IMR-90 (cell line): ENCODE measurements around the gene APEX1. TPM values are rescaled to one million over a fixed set of nuclear protein-coding genes. Genes with fewer than 3 reads are reported as not detected.

ENCODE experiments used
- ATAC-seq: fragments of 200-7000 bp; cut with Tn5 transposase; 2 replicates; pipeline ENCODE4 v1.9.1; 2020; ENCODE audit warnings: low read depth, mild to moderate bottlenecking, moderate library complexity
- BruUV-seq: library from RNA; stranded (reverse); fragments of 400-500 nt; replicated peaks from 2 replicates; lab custom pipeline; 2021; lab: Mats Ljungman, UMichigan
- CTCF ChIA-PET: fragments of 300-600 bp; formaldehyde crosslinking; extraction: SDS; loops from one replicate; lab custom pipeline; 2021; ENCODE audit warnings: antibody characterized with exemption; lab: Yijun Ruan, JAX
- POLR2A ChIA-PET: fragments of 300-600 bp; sonication (Branson Sonifier 250); formaldehyde crosslinking; loops from one replicate; lab custom pipeline; 2022; ENCODE audit warnings: antibody characterized with exemption; ENCODE audit not compliant: unreplicated experiment; lab: Charles Lee
- DNase-seq: peaks from one replicate; pipeline ENCODE4 v3.0.0; 2013
- H2AFZ ChIP-seq: replicated peaks from 2 replicates; pipeline ENCODE3; 2013; ENCODE audit warnings: low read length, mild to moderate bottlenecking; ENCODE audit not compliant: poor library complexity
- H2AK5ac ChIP-seq: 2 replicates; pipeline ENCODE4 v1.6.1; 2013; ENCODE audit warnings: low read depth, low read length, inconsistent platforms
- H2AK9ac ChIP-seq: replicated peaks from 2 replicates; pipeline ENCODE3; 2013; ENCODE audit warnings: mild to moderate bottlenecking, low read depth, low read length, moderate library complexity; ENCODE audit not compliant: poor library complexity
- H2BK120ac ChIP-seq: 2 replicates; pipeline ENCODE4 v1.6.1; 2013; ENCODE audit warnings: low read depth, low read length, inconsistent platforms
- H2BK15ac ChIP-seq: 3 replicates; pipeline ENCODE4 v1.6.1; 2013; ENCODE audit warnings: low read depth, low read length, inconsistent platforms
- H2BK20ac ChIP-seq: 2 replicates; pipeline ENCODE4 v1.6.1; 2013; ENCODE audit warnings: low read depth, mild to moderate bottlenecking, inconsistent platforms, low read length, moderate library complexity
- H2BK5ac ChIP-seq: 2 replicates; pipeline ENCODE4 v1.6.1; 2013; ENCODE audit warnings: mild to moderate bottlenecking, low read depth, low read length, inconsistent platforms; ENCODE audit not compliant: poor library complexity, severe bottlenecking
- H3K14ac ChIP-seq: replicated peaks from 2 replicates; pipeline ENCODE4 v1.6.1; 2013; ENCODE audit warnings: low read depth, low read length, inconsistent platforms
- H3K18ac ChIP-seq: 2 replicates; pipeline ENCODE4 v1.6.1; 2013; ENCODE audit warnings: low read depth, low read length, control low read depth
- H3K23ac ChIP-seq: 2 replicates; pipeline ENCODE4 v1.6.1; 2013; ENCODE audit warnings: low read depth, low read length, inconsistent platforms
- H3K27ac ChIP-seq: 2 replicates; pipeline ENCODE4 v1.5.1; 2013; ENCODE audit warnings: mild to moderate bottlenecking, control low read depth, low read length; ENCODE audit not compliant: insufficient read depth
- H3K27me3 ChIP-seq: 2 replicates; pipeline ENCODE4 v1.6.1; 2013; ENCODE audit warnings: low read length; ENCODE audit not compliant: control insufficient read depth, insufficient read depth
- H3K36me3 ChIP-seq: 2 replicates; pipeline ENCODE4 v1.6.1; 2013; ENCODE audit warnings: low read length, mixed read lengths; ENCODE audit not compliant: control insufficient read depth, insufficient read depth
- H3K4ac ChIP-seq: 2 replicates; pipeline ENCODE4 v1.6.1; 2013; ENCODE audit warnings: low read depth, low read length, inconsistent platforms
- H3K4me1 ChIP-seq: 2 replicates; pipeline ENCODE4 v1.6.1; 2013; ENCODE audit warnings: low read length, mixed read lengths; ENCODE audit not compliant: control insufficient read depth, insufficient read depth
- H3K4me2 ChIP-seq: 2 replicates; pipeline ENCODE4 v1.6.1; 2013; ENCODE audit warnings: low read depth, mild to moderate bottlenecking, control low read depth, low read length, moderate library complexity
- H3K4me3 ChIP-seq: 2 replicates; pipeline ENCODE4 v1.5.1; 2013; ENCODE audit warnings: low read depth, mild to moderate bottlenecking, control low read depth, low read length, moderate library complexity; ENCODE audit not compliant: insufficient read depth
- H3K56ac ChIP-seq: 2 replicates; pipeline ENCODE4 v1.6.1; 2013; ENCODE audit warnings: low read length, inconsistent platforms; ENCODE audit not compliant: insufficient read depth; ENCODE audit errors: extremely low read depth
- H3K79me1 ChIP-seq, 2 experiments: 2 replicates each; pipeline ENCODE4 v1.6.1; 2013; ENCODE audit warnings: low read length in 2 of 2, inconsistent platforms in 1 of 2, low read depth in 1 of 2
- H3K9ac ChIP-seq: 2 replicates; pipeline ENCODE4 v1.6.1; 2013; ENCODE audit warnings: low read depth, low read length, control low read depth
- H3K9me1 ChIP-seq: 2 replicates; pipeline ENCODE4 v1.6.1; 2013; ENCODE audit warnings: low read length, inconsistent platforms; ENCODE audit not compliant: insufficient read depth
- H3K9me3 ChIP-seq: 2 replicates; pipeline ENCODE4 v1.6.1; 2013; ENCODE audit warnings: low read length; ENCODE audit not compliant: control insufficient read depth, insufficient read depth
- H4K20me1 ChIP-seq: 2 replicates; pipeline ENCODE4 v1.6.1; 2013; ENCODE audit warnings: low read length, inconsistent platforms; ENCODE audit not compliant: insufficient read depth
- H4K5ac ChIP-seq: 2 replicates; pipeline ENCODE4 v1.6.1; 2013; ENCODE audit warnings: mild to moderate bottlenecking, low read depth, low read length, control low read depth
- H4K8ac ChIP-seq, 2 experiments: 2 replicates each; pipeline ENCODE4 v1.6.1; 2013; ENCODE audit warnings: low read depth in 2 of 2, low read length in 2 of 2, control low read depth in 1 of 2, inconsistent platforms in 1 of 2
- H4K91ac ChIP-seq: 2 replicates; pipeline ENCODE4 v1.6.1; 2013; ENCODE audit warnings: low read depth, low read length, inconsistent platforms; ENCODE audit not compliant: insufficient read depth
- CEBPB ChIP-seq: IDR thresholded peaks from 2 replicates; pipeline ENCODE4 v1.6.1; 2012; ENCODE audit warnings: low read depth, low read length, improper control_type of control experiment
- CHD1 ChIP-seq: IDR thresholded peaks from 2 replicates; pipeline ENCODE4 v1.6.1; 2012; ENCODE audit warnings: low read depth, low read length, improper control_type of control experiment
- CTCF ChIP-seq: conservative IDR thresholded peaks from 2 replicates; pipeline ENCODE4 v1.5.1; 2012; ENCODE audit warnings: mild to moderate bottlenecking, low read depth, low read length, improper control_type of control experiment
- FOS ChIP-seq: fragments of 150-350 bp; IDR thresholded peaks from 2 replicates; pipeline ENCODE4 v1.6.1; 2016; ENCODE audit warnings: low read depth, low read length
- MAFK ChIP-seq: IDR thresholded peaks from 2 replicates; pipeline ENCODE4 v1.6.1; 2012; ENCODE audit warnings: low read depth, low read length, improper control_type of control experiment
- MAZ ChIP-seq: IDR thresholded peaks from 2 replicates; pipeline ENCODE4 v1.6.1; 2012; ENCODE audit warnings: low read depth, mild to moderate bottlenecking, low read length, improper control_type of control experiment, moderate library complexity, borderline replicate concordance
- MXI1 ChIP-seq: IDR thresholded peaks from 2 replicates; pipeline ENCODE4 v1.6.1; 2012; ENCODE audit warnings: low read depth, mild to moderate bottlenecking, low read length, moderate library complexity, borderline replicate concordance
- NFE2L2 ChIP-seq: fragments of 150-350 bp; IDR thresholded peaks from 2 replicates; pipeline ENCODE4 v1.6.1; 2016; ENCODE audit warnings: low read depth, mild to moderate bottlenecking, low read length
- POLR2A ChIP-seq: IDR thresholded peaks from 2 replicates; pipeline ENCODE4 v1.6.1; 2012; ENCODE audit warnings: mild to moderate bottlenecking, low read depth, low read length
- SMC3 ChIP-seq: fragments of 150-350 bp; IDR thresholded peaks from 2 replicates; pipeline ENCODE4 v1.6.1; 2016; ENCODE audit warnings: low read depth, mild to moderate bottlenecking, antibody characterized with exemption, low read length, moderate library complexity
- WGBS, 2 experiments: methylation state at CpG; one replicate each; pipeline versions ENCODE4 v1.1.5 to v1.1.7; 2013; ENCODE audit warnings: missing lambda C conversion rate in 2 of 2; ENCODE audit not compliant: insufficient read length in 1 of 2; ENCODE audit errors: extremely low coverage in 2 of 2; 5-methylcytosine and 5-hydroxymethylcytosine counted together
- dilution Hi-C: fragments of 300-500 bp; cut with HindIII; formaldehyde crosslinking; loops from one replicate; pipeline ENCODE4 v1.14.3; 2018; ENCODE audit warnings: low sequenced_read_pairs; ENCODE audit not compliant: unreplicated experiment
- in situ Hi-C: fragments of 300-500 bp; cut with MboI; formaldehyde crosslinking; loops from 3 replicates; pipeline ENCODE4 v1.14.3; 2019; ENCODE audit warnings: low sequenced_read_pairs, inconsistent platforms, mixed read lengths
- intact Hi-C: fragments of 100-400 bp; cut with micrococcal nuclease; formaldehyde crosslinking; loops from 2 replicates; pipeline ENCODE4 v1.10.0; 2022
- polyA plus RNA-seq, 3 experiments: library from polyadenylated mRNA; depleted of rRNA; stranded (reverse); fragments of >200 nt; gene quantifications; 2 replicates each; pipeline ENCODE4 v1.2.3, GENCODE V29; 2012; ENCODE audit warnings: low replicate concordance in 1 of 3
- total RNA-seq: library from RNA; depleted of rRNA; stranded (reverse); fragments of >200 nt; gene quantifications from 2 replicates; pipeline ENCODE4 v1.2.3, GENCODE V29; 2012

The APEX1 gene
- total and polyA plus RNA-seq, 2 of the 4 experiments (the other 2 are of a cell fraction) = 125 to 241 TPM

- intact Hi-C loops (loop anchor here (10.0 kb wide), 1 partner anchor 1709 kb away; no protein-coding TSS in a partner anchor), dilution Hi-C loops (no loop called here), in situ Hi-C loops (no loop called here)
- ChIA-PET CTCF (no interaction called here), POLR2A (no interaction called here)
- H2AK5ac ChIP-seq = no peak overlapping the region
- no peak overlapping the region for H2AK9ac ChIP-seq
- no peaks in the 10 kb centered on the region for H3K36me3 ChIP-seq
- DNase-seq (no peak), ATAC-seq (no peak)
- no peak overlapping the region for H2AFZ ChIP-seq
- no peak overlapping the region for H2BK20ac ChIP-seq
- H3K9me3 ChIP-seq = no peaks in the 10 kb centered on the region
- no peaks in the 10 kb centered on the region; the same call in none of the 2 replicates for H3K27me3 ChIP-seq
- no peak overlapping the region for H3K27ac ChIP-seq
- no peak overlapping the region for H3K14ac ChIP-seq
- no peaks in the 10 kb centered on the region for H3K79me1 ChIP-seq
- no peak overlapping the region for H2BK15ac ChIP-seq
- H2BK5ac ChIP-seq = no peak overlapping the region
- H4K91ac ChIP-seq = no peak overlapping the region
- no TSS peak for BruUV-seq
- no peak overlapping the region for H3K4me2 ChIP-seq
- H2BK120ac ChIP-seq = no peak overlapping the region
- WGBS, 2 experiments = 57% methylated on average over 2 of the region's 7 CpGs; no CpG with 5 or more reads in 1 of the 2 experiments
- H3K56ac ChIP-seq = no peak overlapping the region
- H3K18ac ChIP-seq = no peak overlapping the region
- H4K20me1 ChIP-seq = no peaks in the 10 kb centered on the region
- H3K4ac ChIP-seq = no peak overlapping the region
- H3K9ac ChIP-seq = no peak overlapping the region
- no peak overlapping the region for H4K8ac ChIP-seq
- H3K23ac ChIP-seq = no peak overlapping the region
- no peak overlapping the region for H3K4me3 ChIP-seq
- no peaks in the 10 kb centered on the region for H3K4me1 ChIP-seq
- TF ChIP-seq CTCF (no peak), NFE2L2 (no peak), POLR2A (no peak), SMC3 (no peak), FOS (no peak), CEBPB (no peak), MAZ (no peak), MAFK (no peak), CHD1 (no peak), MXI1 (no peak)
- no peak overlapping the region for H4K5ac ChIP-seq
- no peaks in the 10 kb centered on the region for H3K9me1 ChIP-seq
These were observed 30.9 kb downstream of the APEX1 start for GRCh38 chr14:20485900-20486299.
